C1 segment of cervical spinal cord (tissue), 14 donors: Measurements from ENCODE around the gene USP6NL.

Experiments used
- DNase-seq, 14 donors: peaks; one replicate each; lab custom pipeline; 2025; lab: John Stamatoyannopoulos, UW

USP6NL gene

DNA sequence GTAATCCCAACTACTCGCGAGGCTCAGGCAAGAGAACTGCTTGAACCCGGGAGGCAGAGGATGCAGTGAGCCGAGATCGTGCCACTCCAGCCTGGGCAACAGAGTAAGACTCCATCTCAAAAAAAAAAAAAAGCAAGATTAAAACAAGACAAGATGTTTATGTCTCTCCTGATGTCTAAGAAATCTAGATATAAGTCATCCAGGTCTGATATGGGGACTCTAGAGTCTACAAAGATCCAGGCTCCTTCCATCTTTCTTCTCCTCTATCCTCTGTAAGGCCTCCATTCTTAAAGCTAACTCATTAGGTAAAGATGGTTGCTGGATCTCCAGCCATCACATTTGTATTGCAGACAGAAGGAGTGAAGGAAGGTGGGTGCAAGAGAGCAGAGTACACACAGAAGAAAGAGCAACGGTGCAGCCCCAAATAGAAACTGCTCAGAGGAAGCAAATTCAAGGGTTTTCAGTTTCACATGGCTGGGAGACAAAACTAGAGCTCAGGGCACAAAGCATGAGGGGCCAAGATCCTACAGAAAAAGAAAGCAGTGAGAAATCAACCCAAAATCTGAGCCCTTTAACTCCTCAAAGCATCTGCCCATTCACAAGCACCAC, 57.6 kb downstream of the USP6NL start:
- DNase-seq, result no peak

- DNase-seq, result no peak
These were observed 59.4 kb downstream of the USP6NL start for GRCh38 chr10:11551916-11552602.

DNA sequence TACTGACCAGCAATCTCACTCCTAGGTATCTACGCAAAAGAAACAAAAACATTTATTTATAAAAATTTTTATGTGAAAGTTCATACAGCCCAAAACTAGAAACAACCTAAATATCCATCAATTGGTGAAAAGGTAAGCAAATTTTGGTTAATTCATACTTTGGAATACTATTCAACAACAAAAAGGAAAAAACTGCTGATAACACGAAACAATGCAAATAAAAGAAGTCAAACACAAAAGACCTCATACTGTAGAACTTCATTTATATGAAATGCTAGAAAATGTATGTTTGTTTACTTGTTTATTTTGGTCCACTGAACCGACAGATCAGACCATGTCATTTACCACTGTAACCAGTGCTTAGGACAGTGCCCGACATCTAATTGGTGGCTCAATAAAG, 60.3 kb downstream of the USP6NL start:
- no peak for DNase-seq

- DNase-seq, result no peak
These were observed 62.7 kb downstream of the USP6NL start for GRCh38 chr10:11548768-11549099.

- no peak for DNase-seq
These were observed 63.2 kb downstream of the USP6NL start for GRCh38 chr10:11548065-11548767.

- DNase-seq, result no peak
These were observed 64.9 kb downstream of the USP6NL start for GRCh38 chr10:11546581-11546980.

- no peak for DNase-seq
These were observed 70.2 kb downstream of the USP6NL start for GRCh38 chr10:11541296-11541695.

GRCh38 chr10:11539191-11539868, 72.1 kb downstream of the USP6NL start:
- no peak for DNase-seq

- no peak for DNase-seq
These were observed 72.6 kb downstream of the USP6NL start for GRCh38 chr10:11538834-11539190.

DNA sequence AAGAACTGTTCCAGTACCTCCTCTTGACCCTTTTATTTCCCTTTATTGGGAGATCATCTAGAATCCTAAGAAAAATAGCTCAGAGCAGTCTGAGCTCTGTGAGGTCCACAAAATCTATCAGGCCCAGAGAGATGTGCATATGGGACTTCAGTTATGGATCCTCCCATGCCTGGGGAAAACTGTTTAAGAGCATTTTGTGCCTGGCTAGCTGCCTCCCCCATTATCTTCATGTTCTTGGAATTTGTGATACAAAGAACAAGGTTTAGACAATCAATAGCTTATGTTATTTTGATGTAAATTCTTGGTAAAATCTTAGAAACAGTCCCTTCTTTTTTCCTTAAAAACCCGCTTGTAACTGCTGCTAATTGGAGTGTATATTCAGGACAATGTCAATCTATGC, 75.2 kb downstream of the USP6NL start:
- DNase-seq, result no peak

DNA sequence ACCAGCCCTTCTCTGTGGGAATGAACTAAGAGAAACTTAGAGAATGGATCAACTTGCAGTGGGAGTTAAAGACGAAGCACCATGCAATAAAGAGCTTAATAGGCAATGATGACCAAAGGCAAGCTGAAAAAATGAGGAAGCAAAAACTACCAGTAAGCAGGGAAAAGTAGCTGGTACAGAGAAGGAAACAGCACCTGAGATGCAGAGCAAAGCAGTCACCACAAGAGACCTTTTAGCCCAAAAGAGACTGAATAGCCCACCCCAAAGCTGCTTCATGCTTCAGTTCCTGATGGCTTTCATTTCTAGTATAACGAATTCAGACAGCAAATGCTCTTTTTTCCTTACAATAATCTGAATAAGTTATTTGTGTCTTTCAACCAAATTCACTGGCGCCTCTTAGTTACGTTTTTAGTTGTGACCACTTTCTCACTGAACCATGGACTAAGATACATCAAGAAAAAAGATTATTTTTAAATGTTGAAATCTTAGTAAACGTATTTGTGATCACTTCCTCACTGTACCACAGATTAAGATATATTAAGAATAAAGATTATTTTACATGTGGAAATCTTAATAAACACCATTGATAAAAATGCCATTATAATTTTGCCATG, 76.0 kb downstream of the USP6NL start:
- no peak for DNase-seq

DNA sequence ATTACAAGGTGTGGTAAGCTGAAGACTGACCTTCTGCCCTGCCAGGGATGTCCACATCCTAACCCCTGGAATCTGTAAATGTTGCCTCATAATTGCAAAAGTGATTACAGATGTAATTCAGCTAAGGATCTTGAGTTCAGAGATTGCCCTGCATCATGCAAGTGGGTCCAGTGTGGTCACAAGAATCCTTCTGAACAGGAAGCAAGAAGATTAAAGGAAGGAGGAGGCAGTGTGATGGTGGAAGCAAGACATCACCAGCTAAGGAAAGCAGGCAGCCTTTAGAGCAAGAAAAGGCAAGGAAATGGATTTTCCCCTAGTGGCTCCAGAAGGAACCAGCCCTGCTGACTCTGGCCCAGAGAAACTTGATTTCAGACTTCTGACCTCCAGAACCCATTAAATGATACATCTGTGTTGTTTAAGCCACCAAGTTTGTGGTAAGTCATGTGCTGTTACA, 78.1 kb downstream of the USP6NL start:
- no peak for DNase-seq

DNA sequence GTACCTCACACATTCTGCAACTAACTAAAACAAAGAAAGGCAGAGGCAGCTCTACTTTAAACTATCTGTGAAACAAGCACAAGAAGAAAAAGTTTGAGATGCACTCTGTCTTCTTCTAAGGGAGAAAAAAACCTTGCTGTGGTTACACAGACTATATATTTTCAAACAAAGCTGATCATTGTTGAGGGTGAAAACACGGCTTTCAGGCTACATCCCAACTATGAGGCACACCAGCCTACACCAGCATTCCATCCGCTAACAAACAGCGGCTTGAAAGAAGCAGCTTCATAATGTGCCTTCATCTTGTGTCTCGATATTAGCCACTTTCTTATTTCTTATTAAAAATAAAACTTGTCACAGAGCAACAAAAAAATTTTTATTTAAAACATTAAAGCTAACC, 79.1 kb downstream of the USP6NL start:
- DNase-seq, result no peak

DNA sequence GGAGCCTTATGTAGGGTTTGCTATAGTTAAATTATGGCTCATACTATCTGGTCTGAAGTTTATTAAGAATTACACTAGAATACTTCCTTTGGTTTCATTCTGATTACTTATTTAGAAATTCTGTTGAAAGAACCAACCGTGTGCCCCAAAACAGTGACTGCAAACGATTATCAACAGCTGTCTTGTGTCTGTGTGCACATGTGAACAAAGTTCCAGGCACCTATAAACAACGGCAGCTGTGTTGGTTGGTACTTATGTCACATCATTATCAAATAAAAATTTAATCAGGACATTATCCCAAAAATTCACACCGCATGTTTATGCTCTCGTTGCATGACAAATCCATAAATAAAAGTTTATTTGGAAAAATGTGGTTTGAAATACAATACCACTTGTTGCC, 80.6 kb downstream of the USP6NL start:
- no peak for DNase-seq

DNA sequence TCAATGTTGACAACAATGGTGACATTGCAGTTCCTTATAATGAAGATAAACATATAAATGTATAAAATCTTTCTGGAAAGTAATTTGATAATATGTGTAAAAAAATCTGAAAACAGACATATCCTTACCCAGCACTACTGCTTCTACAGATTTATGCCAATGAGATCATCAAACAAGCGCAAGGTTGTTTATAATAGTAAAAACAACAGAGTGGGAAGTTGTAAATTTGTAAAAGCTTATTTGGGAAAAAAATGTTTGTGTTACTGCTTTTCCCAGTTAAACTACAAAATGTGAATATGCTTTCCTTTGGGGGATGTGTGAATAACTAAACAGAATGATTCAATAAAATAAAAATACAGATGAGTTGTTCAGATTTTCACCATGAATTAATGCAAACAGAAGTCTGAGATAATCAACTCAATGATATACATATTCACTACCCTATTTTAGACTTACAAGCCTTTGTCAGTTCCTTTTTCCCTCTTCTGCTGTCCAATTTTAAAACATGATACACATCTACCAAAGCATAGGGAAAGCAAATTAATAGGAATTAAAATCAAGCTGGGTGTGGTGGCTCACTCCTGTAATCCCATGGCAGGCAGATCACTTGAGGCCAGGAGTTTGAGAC, 82.1 kb downstream of the USP6NL start:
- DNase-seq, result no peak

GRCh38 chr10:11528286-11528685, 83.2 kb downstream of the USP6NL start:
- no peak for DNase-seq

GRCh38 chr10:11527691-11528255, 83.7 kb downstream of the USP6NL start:
- no peak for DNase-seq

DNA sequence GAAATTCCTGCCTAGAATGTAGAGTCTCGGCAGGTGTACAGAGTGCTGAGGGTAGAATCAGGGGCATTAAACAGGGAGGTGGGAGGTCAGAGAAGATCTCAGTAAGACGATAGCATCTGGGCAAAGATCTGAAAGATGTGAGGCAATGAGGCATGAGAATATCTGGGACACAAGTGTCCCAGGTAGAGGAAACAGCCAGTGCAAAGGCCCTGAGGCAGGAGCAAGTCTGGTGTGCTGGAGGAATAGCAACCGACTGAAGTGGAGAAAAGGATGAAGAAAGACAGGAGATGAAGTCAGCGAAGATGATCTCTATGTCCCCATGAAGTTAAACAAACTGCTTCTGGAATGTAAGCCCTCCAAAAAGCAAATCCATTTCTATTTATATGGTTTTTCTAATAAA, 84.4 kb downstream of the USP6NL start:
- DNase-seq, result no peak

GRCh38 chr10:11525503-11525902, 85.9 kb downstream of the USP6NL start:
- peak in 1 of 14 donors; percentile 15 for DNase-seq

DNA sequence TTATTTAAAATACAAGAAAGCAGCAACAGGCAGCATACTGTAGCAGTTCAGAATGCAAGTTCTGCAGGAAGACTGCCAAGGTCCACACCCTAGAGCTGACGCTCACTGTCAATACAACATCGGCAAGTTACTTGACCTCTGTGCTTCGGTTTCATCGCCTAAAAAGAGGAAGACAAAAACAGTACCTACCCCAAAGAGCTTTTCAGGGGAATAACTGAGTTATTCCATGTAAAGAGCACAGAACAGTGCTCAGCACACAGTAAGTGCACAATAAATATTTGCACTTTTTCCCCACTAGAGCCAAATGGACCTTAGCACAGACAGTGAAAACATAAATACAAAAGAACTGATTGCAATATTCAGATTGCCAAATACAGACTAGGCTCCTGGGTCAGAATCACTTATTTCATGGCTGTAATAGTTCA, 88.6 kb downstream of the USP6NL start:
- DNase-seq, result no peak

GRCh38 chr10:11521860-11522259, 89.6 kb downstream of the USP6NL start:
- no peak for DNase-seq
